Panc1 (cell line): ENCODE measurements around the gene LONP1. TPM values are rescaled to one million over a fixed set of nuclear protein-coding genes. Genes with fewer than 3 reads are reported as not detected.

ENCODE experiments used
- ATAC-seq: fragments of 200-7000 bp; cut with Tn5 transposase; 2 replicates; pipeline ENCODE4 v1.9.1; 2020; ENCODE audit warnings: mild to moderate bottlenecking, moderate library complexity
- BruUV-seq: library from RNA; stranded (reverse); fragments of 400-500 nt; replicated peaks from 2 replicates; lab custom pipeline; 2021; lab: Mats Ljungman, UMichigan
- CTCF ChIA-PET: fragments of 300-600 bp; sonication (Branson Sonifier 250); formaldehyde crosslinking; loops from one replicate; lab custom pipeline; 2022; ENCODE audit warnings: antibody characterized with exemption; lab: Charles Lee
- POLR2A ChIA-PET: fragments of 300-600 bp; sonication (Branson Sonifier 250); formaldehyde crosslinking; loops from one replicate; lab custom pipeline; 2022; ENCODE audit warnings: antibody characterized with exemption; lab: Charles Lee
- DNase-seq: peaks from one replicate; pipeline ENCODE4 v3.0.0-alpha.2; 2010; ENCODE audit warnings: low read depth, low spot score
- H3K27ac ChIP-seq: 2 replicates; pipeline ENCODE4 v1.5.1; 2011; ENCODE audit warnings: mild to moderate bottlenecking, low read length, inconsistent platforms
- H3K27me3 ChIP-seq: fragments of 200-500 bp; sonication (Bioruptor generic); 2 replicates; pipeline ENCODE4 v1.6.0; 2014; ENCODE audit warnings: low read length, inconsistent platforms; ENCODE audit not compliant: control insufficient read depth, insufficient read depth
- H3K36me3 ChIP-seq: fragments of 200-500 bp; sonication (Bioruptor generic); 2 replicates; pipeline ENCODE4 v1.5.1; 2014; ENCODE audit warnings: inconsistent platforms, mild to moderate bottlenecking, low read length, moderate library complexity; ENCODE audit not compliant: control insufficient read depth, insufficient read depth
- H3K4me1 ChIP-seq: 2 replicates; pipeline ENCODE4 v1.5.1; 2011; ENCODE audit warnings: inconsistent platforms, mild to moderate bottlenecking, low read length, moderate library complexity; ENCODE audit not compliant: control insufficient read depth, insufficient read depth
- H3K4me3 ChIP-seq, 2 experiments: 2 replicates each; pipeline ENCODE4 v1.5.1; 2011 to 2012; ENCODE audit warnings: low read depth in 2 of 2, low read length in 2 of 2, mild to moderate bottlenecking in 2 of 2, inconsistent platforms in 1 of 2, moderate library complexity in 1 of 2
- H3K9me3 ChIP-seq: fragments of 200-500 bp; sonication (Bioruptor generic); 2 replicates; pipeline ENCODE4 v1.5.1; 2014; ENCODE audit warnings: low read depth, mild to moderate bottlenecking, inconsistent platforms, low read length, moderate library complexity; ENCODE audit not compliant: control insufficient read depth, insufficient read depth
- CTCF ChIP-seq: fragments of 450-650 bp; IDR thresholded peaks from 2 replicates; pipeline ENCODE4 v1.5.1; 2017; ENCODE audit warnings: mild to moderate bottlenecking
- POLR2AphosphoS5 ChIP-seq: IDR thresholded peaks from 2 replicates; pipeline ENCODE4 v1.6.1; 2012; ENCODE audit warnings: mild to moderate bottlenecking, low read depth, low read length, moderate library complexity
- SIN3A ChIP-seq: IDR thresholded peaks from 2 replicates; pipeline ENCODE4 v1.6.1; 2012; ENCODE audit warnings: low read depth, mild to moderate bottlenecking, low read length, moderate library complexity, borderline replicate concordance; ENCODE audit not compliant: insufficient read depth
- TCF7L2 ChIP-seq: IDR thresholded peaks from 2 replicates; pipeline ENCODE4 v1.6.1; 2011; ENCODE audit warnings: mild to moderate bottlenecking, low read depth, low read length, inconsistent platforms
- in situ Hi-C: cut with HindIII; loops from 2 replicates; pipeline ENCODE4 v1.10.0; 2016; ENCODE audit warnings: low sequenced_read_pairs, low pct_unique_long_range_greater_than_20kb
- intact Hi-C: fragments of 100-400 bp; cut with micrococcal nuclease; formaldehyde crosslinking; loops from one replicate; pipeline ENCODE4 v1.10.0; 2022; ENCODE audit not compliant: unreplicated experiment
- total RNA-seq: library from RNA; stranded (reverse); gene quantifications from one replicate; pipeline ENCODE4 v1.2.1, GENCODE V29; 2021; ENCODE audit not compliant: unreplicated experiment
- TF ChIP-seq, protein P1 (sequence below), 2 experiments: IDR thresholded peaks; 2 replicates each; pipeline ENCODE4 v1.6.1; 2011 to 2012; ENCODE audit warnings: low read depth in 2 of 2, control low read depth in 1 of 2, low read length in 1 of 2, mild to moderate bottlenecking in 1 of 2, moderate library complexity in 1 of 2; ENCODE audit not compliant: insufficient read depth in 1 of 2

The LONP1 gene
- total RNA-seq, 1 experiment from 2014 or later, result 93.0 TPM

GRCh38 chr19:5643060-5643459 is 76.9 kb downstream of the LONP1 start:
- no peak overlapping the region for H3K27ac ChIP-seq
- no peaks in the 10 kb centered on the region for H3K9me3 ChIP-seq
- intact Hi-C loops (no loop called here), in situ Hi-C loops (no loop called here)
- no TSS peak for BruUV-seq
- no peak overlapping the region for H3K4me3 ChIP-seq
- H3K4me1 ChIP-seq, result no peaks in the 10 kb centered on the region
- peaks cover 30% of the 10 kb centered on the region for H3K36me3 ChIP-seq
- ChIA-PET CTCF (no interaction called here), POLR2A (no interaction called here)
- ATAC-seq, result no peak
- H3K27me3 ChIP-seq, result no peaks in the 10 kb centered on the region
- TF ChIP-seq SIN3A, result no peak
- TF ChIP-seq POLR2AphosphoS5, result no peak
- no peak for TF ChIP-seq CTCF
- TF ChIP-seq TCF7L2, result no peak
- TF ChIP-seq, protein P1, sequence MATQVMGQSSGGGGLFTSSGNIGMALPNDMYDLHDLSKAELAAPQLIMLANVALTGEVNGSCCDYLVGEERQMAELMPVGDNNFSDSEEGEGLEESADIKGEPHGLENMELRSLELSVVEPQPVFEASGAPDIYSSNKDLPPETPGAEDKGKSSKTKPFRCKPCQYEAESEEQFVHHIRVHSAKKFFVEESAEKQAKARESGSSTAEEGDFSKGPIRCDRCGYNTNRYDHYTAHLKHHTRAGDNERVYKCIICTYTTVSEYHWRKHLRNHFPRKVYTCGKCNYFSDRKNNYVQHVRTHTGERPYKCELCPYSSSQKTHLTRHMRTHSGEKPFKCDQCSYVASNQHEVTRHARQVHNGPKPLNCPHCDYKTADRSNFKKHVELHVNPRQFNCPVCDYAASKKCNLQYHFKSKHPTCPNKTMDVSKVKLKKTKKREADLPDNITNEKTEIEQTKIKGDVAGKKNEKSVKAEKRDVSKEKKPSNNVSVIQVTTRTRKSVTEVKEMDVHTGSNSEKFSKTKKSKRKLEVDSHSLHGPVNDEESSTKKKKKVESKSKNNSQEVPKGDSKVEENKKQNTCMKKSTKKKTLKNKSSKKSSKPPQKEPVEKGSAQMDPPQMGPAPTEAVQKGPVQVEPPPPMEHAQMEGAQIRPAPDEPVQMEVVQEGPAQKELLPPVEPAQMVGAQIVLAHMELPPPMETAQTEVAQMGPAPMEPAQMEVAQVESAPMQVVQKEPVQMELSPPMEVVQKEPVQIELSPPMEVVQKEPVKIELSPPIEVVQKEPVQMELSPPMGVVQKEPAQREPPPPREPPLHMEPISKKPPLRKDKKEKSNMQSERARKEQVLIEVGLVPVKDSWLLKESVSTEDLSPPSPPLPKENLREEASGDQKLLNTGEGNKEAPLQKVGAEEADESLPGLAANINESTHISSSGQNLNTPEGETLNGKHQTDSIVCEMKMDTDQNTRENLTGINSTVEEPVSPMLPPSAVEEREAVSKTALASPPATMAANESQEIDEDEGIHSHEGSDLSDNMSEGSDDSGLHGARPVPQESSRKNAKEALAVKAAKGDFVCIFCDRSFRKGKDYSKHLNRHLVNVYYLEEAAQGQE (IDR thresholded peaks at IDR 0.05; ENCODE audit: insufficient read depth in 1 of 2, low read depth in 2 of 2, low read length in 1 of 2), result no peak
- DNase-seq, result no peak

- Histone ChIP-seq H3K36me3 (peaks cover 21% of the 10 kb centered on the region), H3K4me3 (no peak overlapping the region), H3K27ac (no peak overlapping the region), H3K4me1 (no peaks in the 10 kb centered on the region), H3K9me3 (no peaks in the 10 kb centered on the region), H3K27me3 (no peaks in the 10 kb centered on the region)
- intact Hi-C loops, result no loop called here
- no TSS peak for BruUV-seq
- DNase-seq, result no peak
- no peak for ATAC-seq
- no peak for TF ChIP-seq POLR2AphosphoS5
- in situ Hi-C loops, result no loop called here
- CTCF ChIA-PET, result interaction anchor here (0.7 kb wide), 1 partner anchor 152 kb away, joined by 3 read pairs; no protein-coding TSS in a partner anchor
- POLR2A ChIA-PET, result no interaction called here
Measured at GRCh38 chr19:5642204-5642603, 77.7 kb downstream of the LONP1 start.

Other genes with a start within 250 kb of the LONP1 start
- gene TINCR, start 152.2 kb downstream of the LONP1 start, total RNA-seq, result 2.3 TPM
- gene SAFB2, start 97.4 kb downstream of the LONP1 start, total RNA-seq, result 83.5 TPM
- 83.0 TPM for gene SAFB, start 97.1 kb downstream of the LONP1 start, total RNA-seq
- gene MICOS13, start 39.6 kb downstream of the LONP1 start, total RNA-seq, result 93.5 TPM
- 6.0 TPM for gene HSD11B1L, start 39.1 kb downstream of the LONP1 start, total RNA-seq
- 465 TPM for gene RPL36, start 29.9 kb downstream of the LONP1 start, total RNA-seq
- gene CATSPERD, start 491 bp upstream of the LONP1 start, total RNA-seq, result 0.08 TPM
- 5.9 TPM for gene PRR22, start 64.6 kb upstream of the LONP1 start, total RNA-seq
- gene DUS3L, start 71.0 kb upstream of the LONP1 start, total RNA-seq, result 39.6 TPM
- 0.80 TPM for gene NRTN, start 84.9 kb upstream of the LONP1 start, total RNA-seq
- not detected for gene FUT6, start 119.6 kb upstream of the LONP1 start, total RNA-seq
- 0.36 TPM for gene FUT3, start 131.3 kb upstream of the LONP1 start, total RNA-seq
- gene FUT5, start 150.4 kb upstream of the LONP1 start, total RNA-seq, result 0.10 TPM
- 242 TPM for gene NDUFA11, start 183.6 kb upstream of the LONP1 start, total RNA-seq
- 5.2 TPM for gene VMAC, start 184.7 kb upstream of the LONP1 start, total RNA-seq
- gene CAPS, start 194.1 kb upstream of the LONP1 start, total RNA-seq, result 9.2 TPM